GM18517 (cell line): ENCODE results near the gene EPB41L4B.
"Not testable (repeated sequence)": the region's sequence is repeated elsewhere in the genome, so short reads cannot be mapped to it uniquely, and the experiment has no call there.

Source experiments
- ATAC-seq: cut with Tn5 transposase; IDR thresholded peaks from one replicate; pipeline ENCODE4 v1.9.1; 2021; ENCODE audit warnings: mild to moderate bottlenecking, moderate library complexity; ENCODE audit not compliant: unreplicated experiment

Gene EPB41L4B

DNA sequence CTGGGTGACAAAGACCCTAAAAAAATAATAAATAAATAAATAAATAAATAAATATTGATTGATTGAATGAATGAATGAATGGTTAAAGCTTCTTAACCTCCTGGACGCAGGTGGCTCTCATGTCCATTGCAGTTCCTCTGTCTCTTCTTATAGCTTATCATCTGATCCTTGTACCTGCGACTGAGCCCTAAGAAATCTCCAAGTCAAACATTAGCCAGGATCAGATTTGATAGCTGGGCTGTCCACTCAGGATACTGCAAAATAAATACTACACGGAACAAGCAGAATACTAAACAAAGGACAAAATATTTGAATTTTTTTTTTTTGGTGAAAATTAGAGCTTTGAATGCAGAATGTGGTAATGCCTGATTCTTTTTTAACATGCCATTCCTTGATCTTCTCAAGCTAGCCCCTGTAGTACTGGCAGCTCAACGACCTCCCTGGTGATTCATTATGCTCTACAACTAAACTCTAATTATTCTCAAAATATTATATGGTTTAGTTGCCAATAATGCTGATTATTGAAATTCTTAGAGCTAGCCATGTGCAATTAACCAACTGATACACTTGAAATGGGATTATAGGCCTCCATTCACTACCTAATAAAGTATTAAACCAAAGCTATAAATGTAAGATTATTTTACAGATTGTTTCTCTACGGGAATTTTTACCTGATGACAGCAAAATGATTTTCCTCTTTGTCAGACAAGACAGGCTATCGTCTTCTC is 191.2 kb downstream of the EPB41L4B start:
- ATAC-seq: no peak

DNA sequence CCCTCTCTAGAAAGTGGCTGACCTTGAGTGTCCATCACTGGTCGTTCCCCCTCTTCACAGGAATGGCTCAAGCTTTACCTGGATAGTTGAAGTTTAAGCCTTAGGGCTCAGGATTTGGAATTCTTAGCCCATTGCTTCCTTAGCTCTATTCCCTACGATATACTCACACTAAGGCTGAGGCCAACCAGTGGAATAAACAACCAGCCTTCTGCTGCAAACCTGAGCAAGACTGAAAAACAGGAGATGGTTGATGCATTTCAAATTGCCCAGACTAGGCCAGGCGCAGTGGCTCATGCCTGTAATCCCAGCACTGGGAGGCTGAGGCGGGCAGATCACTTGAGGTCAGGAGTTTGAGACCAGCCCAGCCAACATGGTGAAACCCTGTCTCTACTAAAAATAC is 194.2 kb downstream of the EPB41L4B start:
- ATAC-seq: not testable (repeated sequence)

DNA sequence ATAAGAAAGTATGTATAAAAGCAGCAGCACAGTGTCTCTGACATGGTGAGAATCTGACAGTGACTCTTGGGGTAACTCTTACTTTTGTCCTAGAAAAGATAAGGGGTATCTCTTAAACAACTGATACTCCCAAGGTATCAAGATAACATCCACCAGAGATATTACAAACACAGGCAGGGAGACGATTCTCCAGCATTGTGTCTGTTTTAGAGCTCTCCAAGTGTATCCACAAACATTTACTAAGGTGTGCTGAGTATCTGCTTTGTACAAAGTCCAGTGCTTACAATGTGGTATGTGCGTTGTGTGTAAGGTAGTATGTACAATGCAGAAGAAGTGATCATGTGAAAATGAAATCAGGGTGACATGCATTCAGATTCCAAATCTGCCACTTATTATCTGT is 196.7 kb downstream of the EPB41L4B start:
- ATAC-seq: no peak

DNA sequence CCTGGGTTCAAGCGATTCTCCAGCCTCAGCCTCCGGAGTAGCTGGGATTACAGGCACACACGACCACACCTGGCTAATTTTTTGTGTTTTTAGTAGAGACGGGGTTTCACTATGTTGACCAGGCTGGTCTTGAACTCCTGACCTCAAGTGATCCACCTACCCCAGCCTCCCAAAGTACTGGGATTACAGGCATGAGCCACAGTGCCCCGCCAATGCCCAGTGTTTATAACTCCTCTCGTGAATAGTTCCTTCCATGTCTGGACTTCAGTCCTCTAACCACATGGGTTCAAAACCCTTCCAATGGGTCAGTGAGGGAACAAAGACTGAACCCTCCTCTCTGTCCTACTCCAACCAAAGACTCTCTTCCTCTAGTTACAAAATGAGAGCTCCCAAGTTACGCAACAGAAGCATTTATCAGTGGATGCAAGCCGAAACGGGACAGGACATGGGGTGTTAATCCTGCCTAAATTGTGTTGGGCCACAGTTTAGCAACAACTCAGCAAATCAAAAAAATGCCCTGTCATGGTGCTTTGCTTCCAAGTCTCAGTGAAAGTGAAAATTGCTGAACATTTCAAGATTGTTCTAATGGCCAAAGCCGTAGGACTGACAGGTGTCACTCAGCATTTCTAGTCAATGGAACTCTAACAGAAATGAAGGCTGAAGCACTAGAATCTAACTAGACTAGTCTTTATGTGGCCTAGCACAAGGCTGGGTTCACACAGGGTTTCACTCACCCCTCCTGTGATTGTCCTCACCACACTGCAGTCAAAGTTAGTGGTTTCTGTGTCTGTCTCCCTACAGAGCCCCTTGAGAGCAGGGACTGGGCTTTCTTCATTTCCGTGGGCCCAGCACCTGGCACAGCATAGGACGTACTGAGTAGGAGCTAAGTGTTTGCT is 197.9 kb downstream of the EPB41L4B start:
- peak; percentile 36 for ATAC-seq
